ENCODE data around the gene TMEM8B. TPM values are rescaled to one million over a fixed set of nuclear protein-coding genes. Genes with fewer than 3 reads are reported as not detected.

TMEM8B gene
- total RNA-seq, 1 donor from 2014 or later: 4.8 TPM

DNA sequence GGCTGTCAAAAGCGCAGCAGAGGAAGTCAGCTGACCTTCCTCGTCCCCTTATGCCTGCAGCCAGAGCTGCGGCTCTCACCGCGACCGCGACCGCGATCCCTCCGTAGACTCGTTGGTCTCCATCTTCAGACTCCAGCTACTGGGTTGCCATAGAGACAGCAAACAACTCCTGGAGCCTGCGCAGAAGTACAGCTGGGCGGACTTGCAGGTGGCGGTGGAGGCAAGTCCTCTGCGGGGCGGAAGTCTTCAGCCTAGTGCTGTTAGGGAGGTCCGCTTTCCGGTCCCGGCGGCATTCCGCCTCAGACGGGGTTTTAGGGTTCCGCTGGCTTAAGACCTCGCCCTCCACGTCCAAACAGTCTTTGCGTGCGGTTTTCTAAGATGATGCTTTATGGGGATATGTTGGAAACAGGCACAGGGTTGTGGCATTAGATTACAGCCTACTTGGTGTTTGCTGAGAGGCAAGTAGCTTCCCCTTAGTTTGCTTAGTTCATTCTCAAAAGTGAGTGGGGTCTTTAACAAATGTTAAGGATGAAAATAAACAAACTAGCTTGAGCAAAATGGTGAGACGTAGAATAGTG lies 16.9 kb upstream of the TMEM8B start, which contains the start of gene SPAG8:
Gene SPAG8, minus strand, starts transcription at position 238 of the 578 bp plus-strand sequence. Its CDS starts 115 bp downstream, at position 123.
- peak within 1 kb of the TSS; percentile 87 for H3K27ac Mint-ChIP-seq
- no peak for TF ChIP-seq CTCF (IDR thresholded peaks at IDR 0.05)
- no peak for TF ChIP-seq EZH2 (IDR thresholded peaks at IDR 0.05)
- TF ChIP-seq EZH2phosphoT487 (IDR thresholded peaks at IDR 0.05): no peak
- DNase-seq (ENCODE audit: low spot score): peak; percentile 96

DNA sequence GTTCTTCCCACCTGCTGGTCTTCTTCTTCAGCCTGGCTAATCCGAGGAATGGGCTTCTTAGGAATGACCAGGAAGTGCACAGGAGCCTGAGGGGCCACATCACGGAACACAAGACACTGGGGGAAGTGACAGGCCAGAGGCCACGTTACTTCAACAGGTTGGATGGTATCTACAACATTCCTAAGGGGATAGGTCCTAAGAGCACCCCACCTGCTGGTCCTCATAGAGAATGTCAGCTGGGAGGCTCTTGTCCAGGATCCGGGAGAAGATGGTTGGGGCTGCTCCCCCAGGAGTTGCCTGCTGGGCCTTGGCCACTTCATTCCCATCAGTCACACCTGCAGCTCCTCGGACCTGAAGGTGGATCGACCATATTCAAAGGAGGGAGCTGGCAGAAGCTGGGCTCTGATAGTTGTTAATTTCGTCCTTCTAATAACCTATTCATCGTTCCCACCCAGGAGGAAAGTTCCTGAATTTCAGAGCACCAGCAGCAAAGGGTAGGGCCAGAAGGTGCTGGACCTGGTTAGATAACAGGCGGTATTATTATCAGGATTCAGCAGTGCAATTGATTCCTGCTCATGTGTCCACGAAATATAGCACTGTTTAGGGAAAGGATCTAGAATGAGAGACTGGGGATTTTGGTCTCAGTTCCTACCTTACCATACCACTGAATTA lies 15.5 kb upstream of the TMEM8B start:
- peak; percentile 46 for DNase-seq (ENCODE audit: low spot score)
- Histone ChIP-seq H3K4me2 (peak overlapping the region; percentile 76), H3K4me1 (peaks cover 16% of the 10 kb centered on the region), H3K36me3 (no peaks in the 10 kb centered on the region), H3K27ac (no peak overlapping the region), H3K79me2 (ENCODE audit: low read depth) (peaks cover 3% of the 10 kb centered on the region), H2AFZ (replicated peaks) (no peak overlapping the region), H3K9me3 (ENCODE audit: low read depth) (no peaks in the 10 kb centered on the region), H3F3A (ENCODE audit: low read depth) (peaks cover 32% of the 10 kb centered on the region), H4K20me1 (ENCODE audit: low read depth) (no peaks in the 10 kb centered on the region), H3K27me3 (no peaks in the 10 kb centered on the region), H3K4me3 (peak overlapping the region; percentile 69), H3K9ac (no peak overlapping the region)
- Mint-ChIP-seq H3K4me1 (peaks cover 35% of the 10 kb centered on the region), H3K27me3 (ENCODE audit: insufficient read depth, low read depth) (peaks cover 4% of the 10 kb centered on the region), H3K36me3 (no peaks in the 10 kb centered on the region), H3K4me3 (peak overlapping the region; percentile 88), H3K27ac (no peak overlapping the region), H3K9me3 (no peaks in the 10 kb centered on the region)
- TF ChIP-seq EZH2phosphoT487 (IDR thresholded peaks at IDR 0.05) (no peak), CTCF (IDR thresholded peaks at IDR 0.05) (peak; percentile 39)

More for the DNA sequence above, 16.9 kb upstream of the TMEM8B start, which contains the start of gene SPAG8:
- Histone ChIP-seq H3K36me3 (no peaks in the 10 kb centered on the region), H4K20me1 (ENCODE audit: low read depth) (no peaks in the 10 kb centered on the region), H3K9me3 (ENCODE audit: low read depth) (no peaks in the 10 kb centered on the region), H3K79me2 (ENCODE audit: low read depth) (peaks cover 3% of the 10 kb centered on the region), H3K27ac (no peak within 1 kb of the TSS), H3K27me3 (no peaks in the 10 kb centered on the region), H3K4me2 (peak within 1 kb of the TSS; percentile 65), H3K4me1 (peaks cover 16% of the 10 kb centered on the region), H3K4me3 (peak within 1 kb of the TSS; percentile 47), H3K9ac (no peak within 1 kb of the TSS), H3F3A (ENCODE audit: low read depth) (peaks cover 32% of the 10 kb centered on the region), H2AFZ (replicated peaks) (peak within 1 kb of the TSS; percentile 78)
- Mint-ChIP-seq H3K4me3 (peak within 1 kb of the TSS; percentile 88), H3K27me3 (ENCODE audit: insufficient read depth, low read depth) (no peaks in the 10 kb centered on the region), H3K4me1 (peaks cover 35% of the 10 kb centered on the region), H3K36me3 (no peaks in the 10 kb centered on the region), H3K9me3 (no peaks in the 10 kb centered on the region)

DNA sequence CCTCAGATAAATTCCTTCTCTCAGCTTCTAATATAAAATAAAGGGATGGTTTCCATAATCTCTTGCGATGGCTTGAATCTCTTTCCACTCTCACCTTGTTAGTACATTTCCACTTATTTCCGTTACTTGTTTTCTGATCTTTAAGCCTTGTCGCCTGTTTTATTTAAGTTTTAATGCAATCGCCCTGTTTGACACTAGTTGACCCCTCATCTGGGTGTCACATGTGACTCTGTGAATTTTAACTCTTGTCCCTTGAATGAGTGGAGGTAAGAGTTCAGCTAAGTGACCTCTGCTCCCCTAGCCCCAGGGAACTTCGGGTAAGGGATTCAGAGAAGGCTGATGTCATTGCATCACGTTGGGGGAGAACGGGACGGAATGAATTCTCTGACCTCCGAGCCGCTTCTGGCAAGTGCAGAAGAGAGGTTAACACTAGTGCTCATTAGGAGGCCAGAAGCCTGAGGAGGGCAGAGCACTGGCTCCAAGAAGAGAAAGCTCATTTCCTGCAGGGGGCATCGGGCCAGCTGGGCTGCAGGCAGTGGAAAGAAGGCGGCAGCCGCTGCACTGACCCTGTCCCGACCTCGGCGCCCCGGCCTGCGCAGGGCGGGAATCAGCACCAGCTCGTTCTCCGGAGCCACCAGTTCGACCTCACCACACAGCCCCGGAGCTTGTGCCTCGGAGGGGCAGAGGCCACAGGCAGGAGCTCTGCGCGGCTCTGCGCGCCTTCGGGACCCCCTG lies 14.8 kb upstream of the TMEM8B start:
- peaks cover 32% of the 10 kb centered on the region for H3F3A ChIP-seq (ENCODE audit: low read depth)
- no peaks in the 10 kb centered on the region for H3K36me3 Mint-ChIP-seq
- DNase-seq (ENCODE audit: low spot score): peak; percentile 91

More for the DNA sequence above, 14.8 kb upstream of the TMEM8B start:
- Mint-ChIP-seq H3K4me1 (peaks cover 35% of the 10 kb centered on the region), H3K4me3 (peak overlapping the region; percentile 88), H3K9me3 (no peaks in the 10 kb centered on the region), H3K27me3 (ENCODE audit: insufficient read depth, low read depth) (peaks cover 4% of the 10 kb centered on the region), H3K27ac (peak overlapping the region; percentile 55)
- peak overlapping the region; percentile 80 for H3K27ac ChIP-seq
- H3K4me2 ChIP-seq: peak overlapping the region; percentile 76
- H3K9ac ChIP-seq: peak overlapping the region; percentile 50
- H3K79me2 ChIP-seq (ENCODE audit: low read depth): peaks cover 3% of the 10 kb centered on the region
- no peaks in the 10 kb centered on the region for H3K36me3 ChIP-seq
- peaks cover 16% of the 10 kb centered on the region for H3K4me1 ChIP-seq
- H3K27me3 ChIP-seq: no peaks in the 10 kb centered on the region
- H2AFZ ChIP-seq (replicated peaks): peak overlapping the region; percentile 55
- H3K4me3 ChIP-seq: peak overlapping the region; percentile 69
- no peaks in the 10 kb centered on the region for H3K9me3 ChIP-seq (ENCODE audit: low read depth)
- TF ChIP-seq EZH2phosphoT487 (IDR thresholded peaks at IDR 0.05) (no peak), CTCF (IDR thresholded peaks at IDR 0.05) (peak; percentile 47)
- H4K20me1 ChIP-seq (ENCODE audit: low read depth): no peaks in the 10 kb centered on the region
